A673 (cell line): ENCODE measurements around the gene IGF1R. TPM values are rescaled to one million over a fixed set of nuclear protein-coding genes. Genes with fewer than 3 reads are reported as not detected.

Experiments used
- BruUV-seq: library from RNA; stranded (reverse); fragments of 400-500 nt; replicated peaks from 2 replicates; lab custom pipeline; 2021; lab: Mats Ljungman, UMichigan
- CTCF ChIA-PET: fragments of 300-600 bp; sonication (Branson Sonifier 250); formaldehyde crosslinking; loops from one replicate; lab custom pipeline; 2022; ENCODE audit warnings: antibody characterized with exemption; lab: Charles Lee
- POLR2A ChIA-PET: fragments of 300-600 bp; sonication (Branson Sonifier 250); formaldehyde crosslinking; loops from one replicate; lab custom pipeline; 2022; ENCODE audit warnings: antibody characterized with exemption; ENCODE audit not compliant: low non-redundant PET; lab: Charles Lee
- DNase-seq: peaks from one replicate; pipeline ENCODE4 v3.0.0-alpha.2; 2015; ENCODE audit warnings: low spot score
- H3K27ac ChIP-seq: fragments of 200-600 bp; sonication (generic); 2 replicates; pipeline ENCODE4 v1.5.1; 2016; ENCODE audit warnings: mixed run types, low read depth, mild to moderate bottlenecking, mixed read lengths, antibody characterized with exemption, low read length; ENCODE audit not compliant: poor library complexity, severe bottlenecking
- H3K27me3 ChIP-seq: fragments of 200-600 bp; sonication (generic); replicated peaks from 2 replicates; pipeline ENCODE4 v1.6.1; 2017; ENCODE audit warnings: mixed run types, low read depth, mild to moderate bottlenecking, mixed read lengths, antibody characterized with exemption, low read length; ENCODE audit not compliant: insufficient read depth, poor library complexity
- H3K36me3 ChIP-seq: fragments of 200-600 bp; sonication (generic); 2 replicates; pipeline ENCODE4 v1.6.1; 2016; ENCODE audit warnings: mixed run types, mild to moderate bottlenecking, mixed read lengths, antibody characterized with exemption, low read length; ENCODE audit not compliant: insufficient read depth, poor library complexity, severe bottlenecking
- H3K4me1 ChIP-seq: fragments of 200-600 bp; sonication (generic); 2 replicates; pipeline ENCODE4 v1.6.1; 2017; ENCODE audit warnings: mixed run types, mild to moderate bottlenecking, mixed read lengths, antibody characterized with exemption, low read length; ENCODE audit not compliant: insufficient read depth, poor library complexity, severe bottlenecking
- H3K4me3 ChIP-seq: fragments of 200-600 bp; sonication (generic); 2 replicates; pipeline ENCODE4 v1.5.1; 2016; ENCODE audit warnings: low read depth, mixed run types, mild to moderate bottlenecking, mixed read lengths, low read length; ENCODE audit not compliant: poor library complexity, severe bottlenecking
- H3K9me3 ChIP-seq: fragments of 200-600 bp; sonication (generic); 2 replicates; pipeline ENCODE4 v1.6.1; 2016; ENCODE audit warnings: mixed run types, low read depth, mild to moderate bottlenecking, mixed read lengths, antibody characterized with exemption, low read length; ENCODE audit not compliant: poor library complexity, severe bottlenecking
- EZH2 ChIP-seq: fragments of 200-600 bp; sonication (generic); IDR thresholded peaks from 2 replicates; pipeline ENCODE4 v1.6.1; 2017; ENCODE audit warnings: borderline replicate concordance, low read depth, mild to moderate bottlenecking, mixed read lengths, antibody characterized with exemption, low read length; ENCODE audit not compliant: poor library complexity, severe bottlenecking
- intact Hi-C: fragments of 100-400 bp; cut with micrococcal nuclease; formaldehyde crosslinking; loops from one replicate; pipeline ENCODE4 v1.10.0; 2022; ENCODE audit not compliant: unreplicated experiment
- total RNA-seq: library from RNA; stranded (reverse); gene quantifications from 2 replicates; pipeline ENCODE4 v1.2.3, GENCODE V29; 2021
- TF ChIP-seq, protein P1 (sequence below): fragments of 300-800, 200-600 bp; sonication (generic); conservative IDR thresholded peaks from 2 replicates; pipeline ENCODE4 v1.5.1; 2017; ENCODE audit warnings: low read depth, mild to moderate bottlenecking, antibody characterized with exemption, low read length, moderate library complexity, mixed read lengths

IGF1R gene
- total RNA-seq, 1 experiment from 2014 or later = 34.9 TPM

DNA sequence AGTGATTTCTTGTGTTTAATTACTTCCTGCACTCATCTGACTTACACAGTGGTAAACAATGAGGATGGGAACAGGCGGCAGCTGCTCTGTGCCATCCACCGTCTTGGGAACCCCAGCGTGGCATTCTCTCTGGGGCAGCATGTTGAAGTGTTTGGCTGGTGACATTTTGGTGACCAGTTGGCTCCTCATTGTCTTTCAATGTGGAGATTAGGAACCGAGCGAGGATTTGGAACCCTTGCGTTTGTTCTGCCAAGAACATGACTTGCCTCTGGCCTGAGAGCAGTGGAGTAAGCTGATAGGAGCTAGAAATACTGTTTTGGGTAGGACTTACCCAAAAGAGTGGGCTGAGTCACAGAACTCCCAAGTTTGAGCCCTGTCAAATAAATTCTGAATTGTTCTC is 88.8 kb downstream of the IGF1R start:
- no peaks in the 10 kb centered on the region for H3K9me3 ChIP-seq
- H3K27me3 ChIP-seq = no peaks in the 10 kb centered on the region
- no peak overlapping the region for H3K4me3 ChIP-seq
- no peak overlapping the region for H3K27ac ChIP-seq
- DNase-seq = no peak
- CTCF ChIA-PET = no interaction called here
- peaks cover 25% of the 10 kb centered on the region for H3K4me1 ChIP-seq
- POLR2A ChIA-PET = no interaction called here
- BruUV-seq = no TSS peak
- no peak for TF ChIP-seq EZH2
- TF ChIP-seq, protein P1, sequence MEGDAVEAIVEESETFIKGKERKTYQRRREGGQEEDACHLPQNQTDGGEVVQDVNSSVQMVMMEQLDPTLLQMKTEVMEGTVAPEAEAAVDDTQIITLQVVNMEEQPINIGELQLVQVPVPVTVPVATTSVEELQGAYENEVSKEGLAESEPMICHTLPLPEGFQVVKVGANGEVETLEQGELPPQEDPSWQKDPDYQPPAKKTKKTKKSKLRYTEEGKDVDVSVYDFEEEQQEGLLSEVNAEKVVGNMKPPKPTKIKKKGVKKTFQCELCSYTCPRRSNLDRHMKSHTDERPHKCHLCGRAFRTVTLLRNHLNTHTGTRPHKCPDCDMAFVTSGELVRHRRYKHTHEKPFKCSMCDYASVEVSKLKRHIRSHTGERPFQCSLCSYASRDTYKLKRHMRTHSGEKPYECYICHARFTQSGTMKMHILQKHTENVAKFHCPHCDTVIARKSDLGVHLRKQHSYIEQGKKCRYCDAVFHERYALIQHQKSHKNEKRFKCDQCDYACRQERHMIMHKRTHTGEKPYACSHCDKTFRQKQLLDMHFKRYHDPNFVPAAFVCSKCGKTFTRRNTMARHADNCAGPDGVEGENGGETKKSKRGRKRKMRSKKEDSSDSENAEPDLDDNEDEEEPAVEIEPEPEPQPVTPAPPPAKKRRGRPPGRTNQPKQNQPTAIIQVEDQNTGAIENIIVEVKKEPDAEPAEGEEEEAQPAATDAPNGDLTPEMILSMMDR = no peak
- intact Hi-C loops = no loop called here
- no peaks in the 10 kb centered on the region for H3K36me3 ChIP-seq

DNA sequence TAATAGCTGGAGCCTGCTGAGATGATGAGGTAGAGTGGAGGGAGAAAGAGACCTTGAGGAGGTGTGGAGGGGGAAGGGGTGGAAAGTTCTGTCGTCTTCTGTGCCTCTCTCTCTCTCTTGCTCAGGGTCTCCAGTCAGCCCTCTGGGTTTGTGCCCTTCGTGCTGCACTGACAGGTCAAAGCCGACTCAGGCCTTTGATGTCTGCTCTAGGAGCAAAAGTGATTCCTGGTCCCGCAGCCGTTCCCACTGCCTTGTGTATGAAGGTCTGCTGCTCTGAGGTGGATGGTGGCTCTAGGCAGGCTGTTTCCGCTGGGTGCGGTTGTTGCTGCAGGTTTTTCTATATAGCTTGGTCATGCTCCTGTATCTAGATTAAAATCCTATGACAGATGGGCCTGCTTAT is 89.4 kb downstream of the IGF1R start:
- H3K27ac ChIP-seq = no peak overlapping the region
- H3K4me1 ChIP-seq = peaks cover 25% of the 10 kb centered on the region
- intact Hi-C loops = no loop called here
- POLR2A ChIA-PET = no interaction called here
- no peaks in the 10 kb centered on the region for H3K9me3 ChIP-seq
- H3K27me3 ChIP-seq = no peaks in the 10 kb centered on the region
- no TSS peak for BruUV-seq
- no peaks in the 10 kb centered on the region for H3K36me3 ChIP-seq
- no peak overlapping the region for H3K4me3 ChIP-seq
- TF ChIP-seq, protein P1 = no peak
- TF ChIP-seq EZH2 = no peak
- DNase-seq = no peak
- CTCF ChIA-PET = no interaction called here

- Histone ChIP-seq H3K36me3 (no peaks in the 10 kb centered on the region), H3K27ac (no peak overlapping the region), H3K4me3 (no peak overlapping the region), H3K4me1 (peaks cover 29% of the 10 kb centered on the region), H3K27me3 (no peaks in the 10 kb centered on the region), H3K9me3 (no peaks in the 10 kb centered on the region)
- DNase-seq = no peak
- intact Hi-C loops = no loop called here
- ChIA-PET CTCF (no interaction called here), POLR2A (no interaction called here)
- TF ChIP-seq, protein P1 = no peak
- TF ChIP-seq EZH2 = no peak
- BruUV-seq = no TSS peak
Measured at GRCh38 chr15:98738689-98739401, 90.5 kb downstream of the IGF1R start.
